Stimulated activated CD8-positive, alpha-beta memory T cell treated with anti-CD3 and anti-CD28 coated beads, Interleukin-4, amount 100 ng/mL, for 1 hour (primary cell): ENCODE results near the gene MACROD2.

ENCODE experiments used
- DNase-seq, 2 donors: peaks; one replicate each; pipeline ENCODE4 v3.0.0-alpha.2; 2020; ENCODE audit warnings: low read depth in 2 of 2, low spot score in 1 of 2

Gene MACROD2

DNA sequence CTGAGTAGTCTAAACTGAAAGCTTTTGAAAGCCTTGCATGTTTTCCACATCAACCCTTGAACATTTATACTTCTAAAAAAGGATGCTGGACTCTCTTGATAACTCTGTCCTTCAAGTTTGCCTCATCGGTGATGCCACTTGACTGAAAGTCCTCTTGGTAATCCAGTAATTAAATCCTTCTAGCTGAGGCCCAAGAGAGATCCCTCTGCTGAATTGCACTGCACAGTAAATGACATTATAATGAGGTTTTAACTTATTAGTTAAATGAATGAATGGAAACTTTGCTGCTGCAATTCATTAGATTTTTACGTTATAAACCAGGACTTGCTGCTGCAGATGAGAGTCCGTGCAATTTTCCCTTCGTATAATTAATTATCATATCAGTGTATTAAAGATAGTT, 706.0 kb downstream of the MACROD2 start:
- no peak for DNase-seq

DNA sequence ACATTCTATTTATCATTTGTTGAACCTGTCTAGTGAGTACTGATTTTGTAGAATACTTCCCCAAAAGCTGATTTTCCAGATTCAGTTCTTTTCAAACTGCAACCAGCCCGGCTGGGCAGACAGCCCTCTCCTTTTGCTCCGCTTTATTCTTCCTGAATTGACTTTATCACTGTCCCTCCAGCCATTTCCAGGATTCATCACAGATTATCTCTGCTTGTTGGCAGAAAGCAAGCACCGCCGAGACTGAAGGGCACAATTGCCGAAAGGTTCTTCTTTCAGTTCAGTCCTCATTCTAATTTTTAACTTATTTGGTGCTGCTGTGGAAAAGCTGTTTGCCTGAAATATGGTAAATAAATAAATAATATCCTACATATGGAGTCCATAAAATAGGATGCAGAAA, 711.2 kb downstream of the MACROD2 start:
- no peak for DNase-seq

DNA sequence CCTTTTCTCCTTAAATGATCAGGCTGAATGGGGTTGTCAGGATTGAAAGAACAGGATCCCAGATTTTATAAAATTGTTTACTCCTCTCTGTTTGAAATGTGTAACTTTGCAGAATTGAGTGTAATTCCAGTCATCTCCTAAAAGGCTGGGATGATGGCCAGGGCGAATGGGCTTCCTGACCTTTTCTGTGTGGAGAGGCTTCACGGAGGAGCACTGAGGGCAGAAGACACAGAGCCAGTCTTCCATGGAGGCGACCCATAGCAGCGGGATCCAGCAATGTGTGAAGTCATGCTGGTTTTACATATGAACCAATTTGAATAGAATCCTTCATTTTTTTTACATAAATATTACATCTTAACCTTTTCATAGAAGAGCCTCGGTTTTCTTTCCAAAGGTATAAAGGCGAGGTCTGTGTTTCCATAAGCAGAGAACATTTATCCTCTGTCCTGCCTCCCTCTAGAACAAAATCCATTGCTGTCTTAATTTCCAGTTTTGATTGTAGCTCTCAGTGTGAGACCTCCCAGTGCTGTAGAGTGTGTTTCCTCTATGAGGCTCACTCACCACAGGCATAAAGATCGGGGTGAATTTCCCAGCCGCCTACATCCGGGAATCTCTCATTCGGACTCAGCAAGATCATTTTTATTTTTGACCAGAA, 711.8 kb downstream of the MACROD2 start:
- DNase-seq, result no peak

DNA sequence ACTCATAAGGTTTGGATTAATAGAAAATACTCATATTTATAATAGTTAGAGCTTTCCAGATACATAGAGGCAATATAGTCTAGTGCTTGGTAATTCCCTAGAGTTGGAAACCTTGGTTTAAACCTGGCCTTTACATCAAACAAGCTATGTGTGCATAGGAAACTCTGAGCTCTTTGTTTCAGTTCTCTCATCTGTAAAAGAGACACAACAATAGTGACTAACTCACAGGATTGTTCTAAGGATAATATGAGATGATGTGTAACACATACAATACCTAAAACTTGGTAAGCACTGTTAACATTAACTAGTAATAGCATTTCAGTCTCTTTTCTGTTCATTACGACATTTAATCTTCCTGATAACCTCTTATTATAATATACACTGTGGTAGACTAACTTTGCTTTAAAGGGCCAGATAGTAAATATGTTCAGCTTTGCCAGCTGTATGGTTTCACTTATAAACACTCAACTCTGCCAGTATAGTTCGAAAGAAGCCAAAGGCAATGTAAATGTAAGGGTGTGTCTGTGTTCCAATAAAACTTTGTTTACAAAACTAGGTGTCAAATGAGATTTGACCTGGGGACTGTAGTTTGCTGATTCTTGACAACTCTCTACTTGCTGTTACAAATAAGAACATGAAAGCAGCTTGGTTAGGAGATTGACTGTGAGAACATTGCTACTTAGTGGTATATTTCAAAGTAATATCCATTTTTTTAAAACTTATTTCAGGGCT, 712.7 kb downstream of the MACROD2 start:
- no peak for DNase-seq

DNA sequence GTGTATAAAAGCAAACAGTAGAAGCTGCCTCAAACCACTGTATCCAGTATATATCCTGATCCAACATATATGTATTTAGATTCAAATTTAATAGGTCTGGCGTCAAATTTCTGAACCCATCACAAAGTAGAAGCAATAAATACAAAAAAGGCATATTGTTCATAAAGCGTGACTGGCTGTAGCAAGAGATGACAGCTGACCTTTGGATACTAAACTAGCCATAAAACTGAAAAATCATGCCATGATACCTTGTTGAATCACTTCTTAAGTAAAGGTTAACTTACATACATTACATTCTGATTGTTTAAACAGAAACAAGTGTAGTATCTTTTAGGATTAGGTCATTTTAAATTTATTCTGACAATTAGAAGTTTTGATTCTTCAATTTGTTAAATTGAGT, 714.1 kb downstream of the MACROD2 start:
- no peak for DNase-seq

DNA sequence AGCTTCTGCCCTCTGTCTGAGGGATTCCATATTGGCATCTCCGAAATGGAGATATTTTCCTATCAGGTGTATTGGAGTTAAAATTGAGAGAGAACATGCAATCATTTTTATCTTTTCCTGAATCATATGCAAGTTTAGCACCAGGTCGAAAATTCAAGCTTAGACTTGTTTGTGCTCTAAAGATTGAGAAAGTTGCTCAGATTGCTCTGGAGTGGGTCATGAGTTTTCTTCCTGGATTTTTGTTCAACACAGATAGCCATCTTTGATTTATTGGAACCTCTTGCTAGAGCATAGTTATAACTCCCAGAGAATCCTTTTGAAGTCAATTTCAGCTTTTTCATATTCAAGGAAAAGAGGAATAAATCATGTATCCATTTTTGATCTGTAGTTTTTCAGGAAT, 715.6 kb downstream of the MACROD2 start:
- no peak for DNase-seq

DNA sequence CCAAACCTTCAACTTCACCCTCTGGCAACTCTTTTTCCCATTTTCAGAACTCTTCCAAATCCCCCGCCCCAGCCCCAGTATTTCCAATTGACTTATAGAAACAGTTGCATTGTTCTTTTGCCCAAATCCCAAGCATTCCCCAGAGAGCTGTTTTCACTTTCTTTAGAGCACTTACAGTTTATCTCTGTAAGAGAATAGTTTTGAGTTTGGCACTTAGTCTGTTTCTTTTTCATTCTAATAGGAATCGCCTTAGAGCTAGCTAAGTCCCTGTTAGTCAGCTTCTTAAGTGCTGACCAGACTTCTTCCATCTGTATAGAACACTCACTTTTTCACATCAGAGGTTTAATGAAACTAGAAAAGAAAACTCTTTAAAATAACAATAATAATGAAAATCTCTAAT, 716.3 kb downstream of the MACROD2 start:
- no peak for DNase-seq

DNA sequence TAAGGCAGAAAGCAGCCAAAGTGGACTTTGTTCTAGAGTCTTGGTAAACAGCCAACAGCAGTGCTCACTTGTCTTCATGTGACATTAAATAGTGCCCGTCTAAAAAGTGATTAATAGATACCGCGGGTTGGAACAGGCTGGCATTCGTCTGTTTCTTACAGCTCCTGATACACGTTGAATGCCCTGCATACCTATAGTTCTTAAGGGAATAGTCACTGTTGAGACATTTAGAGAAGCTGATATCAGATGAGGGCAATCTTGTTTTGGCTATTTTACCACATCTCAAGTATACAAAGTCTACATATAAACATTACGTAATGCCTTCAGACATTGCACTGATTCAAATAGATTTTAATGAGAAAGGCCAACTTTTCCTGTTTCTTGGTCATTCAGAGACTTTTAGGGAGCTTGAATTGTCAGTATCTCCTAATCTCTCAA, 717.0 kb downstream of the MACROD2 start:
- no peak for DNase-seq

DNA sequence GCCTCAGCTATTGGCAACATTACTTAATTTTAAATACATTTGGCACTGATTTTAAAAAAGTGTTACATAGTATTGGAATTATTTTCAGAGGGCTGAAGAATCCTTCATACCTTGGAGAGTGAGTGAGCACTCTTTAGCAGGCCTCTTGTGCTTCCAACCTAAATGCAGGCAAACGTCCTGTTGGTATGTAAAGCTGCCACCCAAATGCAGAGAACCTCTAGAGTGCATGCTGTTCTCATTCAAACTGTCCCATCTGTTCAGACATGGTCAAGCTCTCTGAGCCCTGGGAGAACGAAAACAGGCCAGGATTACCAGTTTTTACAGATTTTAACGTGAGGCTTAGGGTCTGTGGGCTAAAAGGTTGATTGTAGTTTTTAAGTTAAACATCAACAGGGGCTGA, 720.1 kb downstream of the MACROD2 start:
- no peak for DNase-seq

DNA sequence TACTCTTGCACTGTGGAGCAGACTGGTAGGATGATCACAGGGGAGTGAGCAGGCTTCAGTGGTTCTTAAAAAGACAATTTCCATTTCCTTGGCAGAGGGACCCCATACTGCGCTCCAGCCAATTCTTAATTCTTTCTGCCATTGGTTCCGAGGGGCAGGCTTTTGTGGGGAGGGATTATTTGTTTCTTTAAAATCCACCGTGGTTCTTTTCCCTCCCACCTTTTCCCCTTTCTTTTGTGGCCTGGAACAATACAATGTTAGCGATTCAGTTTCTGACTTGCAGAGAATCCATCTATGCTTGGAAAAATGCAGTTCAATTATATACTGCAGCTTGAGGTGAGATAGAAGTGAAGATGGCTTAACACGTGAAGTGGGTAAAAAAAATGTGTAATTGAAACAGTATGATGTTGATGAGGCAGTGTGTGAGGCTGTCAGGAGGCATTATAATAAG, 721.1 kb downstream of the MACROD2 start:
- no peak for DNase-seq

DNA sequence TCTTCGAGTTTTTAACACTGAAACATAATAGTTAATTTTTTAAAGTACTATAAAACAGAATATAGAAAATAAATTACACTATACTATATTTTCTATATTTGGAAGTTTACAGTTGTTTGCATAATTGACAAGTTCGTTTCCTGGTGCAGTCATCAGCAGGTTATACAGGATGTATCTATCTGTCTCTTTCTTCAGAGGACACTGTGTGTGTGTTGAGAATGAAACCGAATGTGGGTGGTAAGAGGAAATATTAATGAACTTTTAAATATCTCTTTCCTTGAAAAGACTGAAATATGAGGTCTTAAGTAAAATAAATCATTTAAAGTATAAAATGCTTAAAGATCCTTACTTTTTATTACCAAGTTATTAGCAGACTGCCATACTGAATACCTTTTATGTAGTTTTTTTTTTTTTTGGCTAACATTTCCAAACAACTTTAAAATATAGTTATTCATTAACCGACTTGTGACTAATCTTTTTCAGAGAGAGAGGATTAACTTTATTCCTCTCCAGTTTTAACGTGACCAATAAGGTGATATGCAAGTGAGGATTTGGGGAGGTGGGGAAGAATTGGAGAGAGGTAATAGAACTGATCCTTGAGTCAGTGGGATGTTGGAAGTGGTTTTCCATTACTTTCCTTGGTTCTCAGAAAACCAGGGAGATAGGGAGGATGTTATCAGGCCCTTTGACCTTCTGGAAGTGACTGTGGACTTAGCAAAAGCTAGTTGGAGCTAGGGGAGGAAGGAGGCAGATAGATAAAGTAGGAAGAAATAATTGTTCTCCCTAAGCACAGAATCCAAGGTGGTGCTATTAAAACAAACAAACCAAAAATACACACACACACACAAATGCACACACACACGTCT, 722.1 kb downstream of the MACROD2 start:
- DNase-seq, result no peak

DNA sequence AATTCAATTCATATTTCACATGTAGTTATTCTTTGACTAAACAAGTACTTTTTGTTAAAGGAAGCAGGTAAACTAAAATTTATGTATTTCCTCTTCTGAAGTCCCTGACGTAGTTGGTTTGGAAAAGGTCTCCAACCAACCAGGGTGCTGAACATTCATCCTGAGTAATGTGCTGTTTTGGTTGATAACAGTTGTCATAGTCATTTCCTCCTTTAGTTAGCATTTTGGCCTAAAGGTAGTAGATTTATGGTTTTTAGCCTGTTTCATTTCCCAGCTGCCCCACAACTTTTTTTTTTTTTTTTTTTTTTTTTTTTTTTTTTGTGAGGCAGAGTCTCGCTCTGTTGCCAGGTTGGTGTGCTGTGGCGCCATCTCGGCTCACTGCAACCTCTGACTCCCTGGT, 724.9 kb downstream of the MACROD2 start:
- DNase-seq, result no peak

DNA sequence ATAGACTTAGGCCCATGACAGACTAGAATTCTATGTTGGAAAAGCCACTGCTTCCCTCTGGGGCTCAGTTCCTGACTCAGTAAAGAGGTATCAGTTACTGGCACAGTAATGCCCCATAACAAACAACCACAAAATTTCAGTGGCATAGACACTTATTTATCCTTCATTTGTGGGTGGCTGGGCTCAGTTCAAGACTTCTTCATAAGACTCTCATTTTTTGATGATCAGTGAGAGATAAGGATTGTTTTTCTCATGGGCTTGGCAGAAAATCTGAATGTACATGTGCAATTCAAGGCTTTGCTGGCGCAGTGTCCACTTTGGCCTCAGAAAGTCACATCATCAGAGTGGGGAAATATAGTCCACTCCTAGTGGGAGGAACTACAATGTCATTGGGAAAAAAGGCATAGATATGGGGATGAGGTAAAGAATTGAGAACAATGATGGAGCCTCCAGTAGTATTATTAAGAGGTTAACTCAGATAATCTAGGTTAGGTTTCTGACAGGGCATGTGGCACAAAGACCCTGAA, 726.7 kb downstream of the MACROD2 start:
- DNase-seq, result no peak

DNA sequence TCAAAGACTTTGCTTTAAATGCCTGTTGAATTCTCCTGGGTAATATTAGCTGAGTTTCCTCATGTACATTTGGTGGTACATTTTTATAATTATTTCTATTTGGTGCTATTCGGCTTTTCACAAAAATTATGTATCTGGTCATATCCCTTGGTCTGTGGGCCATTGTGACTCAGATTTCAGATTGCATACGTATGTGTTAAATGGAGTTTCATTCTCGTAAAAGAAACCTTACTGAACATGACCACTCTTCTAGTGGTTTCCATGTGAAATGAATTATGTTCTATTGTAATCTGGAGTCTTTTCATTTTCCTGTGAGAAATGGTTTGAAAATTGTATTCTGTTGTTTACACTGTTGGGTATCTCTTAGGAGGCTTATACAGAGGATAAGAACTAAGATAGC, 728.3 kb downstream of the MACROD2 start:
- no peak for DNase-seq

DNA sequence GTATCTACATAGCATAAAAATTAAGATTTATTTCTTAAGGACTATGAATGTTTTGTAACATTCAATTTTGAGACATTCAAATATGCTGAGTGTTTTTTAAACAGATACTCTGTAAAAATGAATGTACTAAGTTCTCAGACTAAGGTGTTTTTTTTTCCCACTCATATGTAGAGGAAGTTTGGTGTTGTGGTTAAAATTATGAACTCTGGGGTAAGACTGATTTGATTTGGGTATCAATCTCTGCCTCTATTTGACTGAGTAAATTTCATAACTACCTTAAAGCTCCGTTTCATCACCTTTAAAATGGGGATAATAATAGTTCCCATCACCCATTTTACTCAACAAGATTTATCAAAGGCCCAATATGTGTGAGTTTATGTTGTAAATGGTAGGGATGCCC, 728.7 kb downstream of the MACROD2 start:
- no peak for DNase-seq

DNA sequence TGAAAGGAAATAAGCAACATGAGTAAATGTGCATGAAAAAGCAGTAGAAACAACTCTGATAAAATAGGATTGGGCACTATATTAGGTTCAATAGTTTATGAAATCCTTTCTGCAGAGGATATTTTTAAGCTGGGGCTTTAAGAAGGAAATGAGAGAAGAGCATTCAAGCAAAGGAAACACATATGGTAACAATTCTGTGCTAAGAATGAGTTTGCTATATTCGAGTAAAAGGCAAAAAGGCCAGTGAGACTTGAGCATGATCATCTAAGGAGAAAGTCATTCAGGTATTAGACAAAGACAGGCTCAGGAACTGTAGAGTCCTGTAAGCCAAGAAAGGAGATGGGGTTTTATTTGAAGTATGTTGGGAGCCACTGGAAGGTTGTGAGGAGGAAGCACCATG, 729.2 kb downstream of the MACROD2 start:
- no peak for DNase-seq

DNA sequence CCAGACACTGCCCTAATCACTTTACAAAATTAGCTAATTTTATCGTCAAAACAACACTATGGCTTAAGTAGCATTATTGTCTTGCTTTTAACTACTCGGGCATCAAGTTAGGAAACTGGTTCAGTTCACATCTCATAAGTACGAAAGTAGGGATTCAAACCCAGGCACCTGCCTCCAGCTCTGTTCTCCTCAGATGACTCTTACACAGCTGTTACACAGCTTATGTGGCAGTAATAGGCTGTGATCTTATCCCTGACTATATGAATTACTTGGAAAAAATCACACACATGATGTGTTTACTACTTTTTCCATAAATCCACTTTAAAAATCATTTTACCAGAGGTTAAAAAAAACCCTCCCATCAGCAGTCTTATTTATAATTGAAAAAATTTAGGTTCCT, 731.3 kb downstream of the MACROD2 start:
- no peak for DNase-seq

DNA sequence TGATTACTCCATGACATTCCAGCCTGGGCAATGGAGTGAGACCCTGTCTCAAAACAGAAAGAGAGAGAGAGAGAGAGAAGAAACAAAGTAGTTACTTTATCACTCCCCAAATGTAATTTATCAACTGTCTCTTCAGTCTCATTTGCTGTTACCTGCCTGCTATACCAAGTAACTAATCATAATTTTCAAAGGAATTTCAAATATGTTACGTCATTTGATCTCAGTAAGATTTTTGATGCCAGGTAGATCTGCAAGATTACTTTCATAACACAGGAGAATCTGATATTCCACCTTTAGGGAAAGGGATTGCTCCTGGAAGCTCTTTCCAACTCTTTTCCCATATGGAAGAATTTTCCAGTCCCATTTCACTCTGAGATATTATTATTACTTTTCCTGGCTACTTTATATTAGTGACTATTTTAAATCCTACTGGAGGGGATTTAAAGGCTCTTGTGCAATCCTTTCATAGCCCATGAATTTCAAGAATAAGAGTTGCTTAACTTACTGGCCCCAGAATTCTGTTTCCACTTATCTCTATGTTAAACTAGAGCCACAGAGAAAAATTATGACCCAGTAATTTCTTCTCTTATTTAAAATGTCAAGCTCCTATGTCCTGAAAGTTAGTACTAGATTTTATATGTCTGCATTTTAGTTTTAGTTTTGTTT, 732.3 kb downstream of the MACROD2 start:
- no peak for DNase-seq

DNA sequence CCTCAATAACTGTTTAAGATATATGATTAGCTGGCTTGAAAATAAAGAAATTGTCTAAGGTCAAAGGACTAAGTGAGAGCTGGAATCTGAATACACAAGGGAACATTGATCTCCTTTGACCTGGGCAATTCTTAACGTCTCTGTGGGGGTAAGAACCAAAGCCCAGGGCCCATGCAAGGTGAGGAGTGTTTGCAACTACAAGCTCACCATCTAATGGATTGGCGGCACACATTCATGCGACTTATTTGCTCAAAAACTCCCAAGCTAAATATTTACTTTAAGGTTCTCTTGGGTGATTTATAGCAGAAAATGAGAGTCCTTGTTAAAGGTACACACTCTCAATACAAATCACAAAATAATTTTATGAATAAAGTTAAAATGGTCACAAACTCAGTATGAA, 734.1 kb downstream of the MACROD2 start:
- no peak for DNase-seq

DNA sequence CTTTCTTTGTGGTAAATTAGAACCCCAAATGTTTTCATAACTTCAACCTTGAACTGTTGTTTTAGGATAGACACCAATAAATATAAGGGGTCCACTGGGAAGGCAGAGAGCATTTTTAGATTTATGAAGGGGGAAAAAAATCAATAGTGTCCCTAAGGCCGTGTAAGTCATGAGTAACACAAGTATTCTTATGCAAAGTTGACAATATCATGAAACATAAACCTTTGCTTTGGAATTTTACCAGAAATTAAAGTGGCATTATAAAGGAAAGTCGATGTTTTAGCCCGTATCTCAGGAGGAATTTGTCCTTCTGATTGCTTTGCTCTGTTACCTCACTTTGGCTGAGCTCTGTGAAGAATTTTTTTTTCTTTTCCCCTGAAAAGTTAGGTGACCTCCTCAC, 737.0 kb downstream of the MACROD2 start:
- DNase-seq, result no peak

DNA sequence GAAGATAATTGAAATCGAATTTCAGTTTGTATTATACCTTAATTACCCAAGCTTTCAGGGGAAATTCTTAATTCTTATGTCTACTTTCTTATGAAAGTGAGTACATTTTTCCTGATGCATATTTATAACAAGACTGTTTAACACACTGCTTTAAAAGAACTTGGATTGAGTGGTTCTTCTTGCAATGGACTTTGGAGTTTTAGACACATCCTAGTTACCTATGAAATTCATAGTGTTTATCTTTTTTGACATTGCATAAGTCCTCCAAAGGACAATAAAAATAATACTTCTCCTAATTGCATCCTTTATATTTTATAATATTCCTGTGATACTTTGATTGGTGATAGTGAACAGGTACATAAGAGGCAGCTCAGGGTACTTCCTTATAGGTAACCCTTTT, 737.7 kb downstream of the MACROD2 start:
- no peak for DNase-seq
